ENCODE measurements around the gene AMOTL1. TPM values are rescaled to one million over a fixed set of nuclear protein-coding genes. Genes with fewer than 3 reads are reported as not detected.

AMOTL1 gene
- total and polyA plus RNA-seq, 4 experiments from 2014 or later: 0.06 to 0.09 (median 0.07) TPM; not detected in 1

- DNase-seq: no peak
- no peaks in the 10 kb centered on the region for H3K4me1 ChIP-seq (ENCODE audit: insufficient read depth, low read length)
- H3K9me3 ChIP-seq (ENCODE audit: control insufficient read depth in 1 of 2, low read length in 2 of 2): no peaks in the 10 kb centered on the region
- Mint-ChIP-seq H3K27ac (no peak overlapping the region), H3K36me3 (no peaks in the 10 kb centered on the region), H3K9me3 (no peaks in the 10 kb centered on the region), H3K4me1 (no peaks in the 10 kb centered on the region), H3K27me3 (peaks cover 1 to 8% of the 10 kb centered on the region in 2 donors), H3K4me3 (no peak overlapping the region)
- no peaks in the 10 kb centered on the region for H3K27me3 ChIP-seq (ENCODE audit: insufficient read depth, low read length)
- no peak overlapping the region for H3K4me3 ChIP-seq (ENCODE audit: low read length in 2 of 2)
- POLR2A ChIA-PET (ENCODE audit: partially characterized antibody): no interaction called here
- H3K27ac ChIP-seq (ENCODE audit: low read depth, low read length): no peak overlapping the region
- intact Hi-C loops (cut with micrococcal nuclease): no loop called here
- no peaks in the 10 kb centered on the region for H3K36me3 ChIP-seq (ENCODE audit: insufficient read depth, low read length)
- CTCF ChIA-PET (ENCODE audit: partially characterized antibody): no interaction called here
Measured at GRCh38 chr11:94728966-94729751, 39.0 kb upstream of the AMOTL1 start.

DNA sequence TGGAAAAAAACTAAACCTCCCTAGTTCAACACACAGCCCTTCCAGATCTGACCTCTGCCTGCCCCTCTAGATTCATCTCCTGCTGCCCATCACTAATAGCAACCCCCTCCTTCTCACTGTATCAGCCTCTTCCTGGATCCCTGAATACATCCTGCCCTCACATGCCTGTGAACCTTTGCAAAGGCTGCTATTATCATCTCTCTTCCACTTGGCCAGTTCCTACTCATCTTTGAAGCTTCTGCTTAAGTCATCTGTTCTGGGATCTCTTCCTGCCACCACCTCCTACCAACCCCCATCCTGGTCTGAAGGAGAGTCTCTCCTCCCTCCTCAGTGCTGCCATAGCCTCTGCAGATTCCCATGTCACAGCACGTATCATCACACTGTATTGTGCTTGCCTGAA lies 38.0 kb upstream of the AMOTL1 start:
- no peak overlapping the region for H3K4me3 ChIP-seq (ENCODE audit: low read length in 2 of 2)
- no peaks in the 10 kb centered on the region for H3K4me1 ChIP-seq (ENCODE audit: insufficient read depth, low read length)
- ChIA-PET CTCF (ENCODE audit: partially characterized antibody) (no interaction called here), POLR2A (ENCODE audit: partially characterized antibody) (no interaction called here)
- H3K27me3 ChIP-seq (ENCODE audit: insufficient read depth, low read length): no peaks in the 10 kb centered on the region
- H3K27ac ChIP-seq (ENCODE audit: low read depth, low read length): no peak overlapping the region
- intact Hi-C loops (cut with micrococcal nuclease): no loop called here
- no peaks in the 10 kb centered on the region for H3K9me3 ChIP-seq (ENCODE audit: control insufficient read depth in 1 of 2, low read length in 2 of 2)
- Mint-ChIP-seq H3K27me3 (peaks cover 1 to 5% of the 10 kb centered on the region in 2 donors), H3K4me3 (no peak overlapping the region), H3K27ac (no peak overlapping the region), H3K36me3 (no peaks in the 10 kb centered on the region), H3K9me3 (no peaks in the 10 kb centered on the region), H3K4me1 (no peaks in the 10 kb centered on the region)
- no peaks in the 10 kb centered on the region for H3K36me3 ChIP-seq (ENCODE audit: insufficient read depth, low read length)
- DNase-seq: no peak

GRCh38 chr11:94731880-94732601 lies 36.1 kb upstream of the AMOTL1 start:
- H3K4me1 ChIP-seq (ENCODE audit: insufficient read depth, low read length): no peaks in the 10 kb centered on the region
- CTCF ChIA-PET (ENCODE audit: partially characterized antibody): no interaction called here
- H3K27ac Mint-ChIP-seq: no peak overlapping the region

GRCh38 chr11:94732617-94733281 lies 35.4 kb upstream of the AMOTL1 start:
- CTCF ChIA-PET (ENCODE audit: partially characterized antibody): no interaction called here

More at GRCh38 chr11:94731880-94732601, 36.1 kb upstream of the AMOTL1 start:
- H3K9me3 ChIP-seq (ENCODE audit: control insufficient read depth in 1 of 2, low read length in 2 of 2): no peaks in the 10 kb centered on the region
- H3K4me1 Mint-ChIP-seq: no peaks in the 10 kb centered on the region
- no peak overlapping the region for H3K4me3 ChIP-seq (ENCODE audit: low read length in 2 of 2)
- H3K27me3 ChIP-seq (ENCODE audit: insufficient read depth, low read length): no peaks in the 10 kb centered on the region
- no peaks in the 10 kb centered on the region for H3K9me3 Mint-ChIP-seq
- no peak overlapping the region for H3K4me3 Mint-ChIP-seq
- no peaks in the 10 kb centered on the region for H3K36me3 ChIP-seq (ENCODE audit: insufficient read depth, low read length)
- DNase-seq: no peak
- no peak overlapping the region for H3K27ac ChIP-seq (ENCODE audit: low read depth, low read length)
- intact Hi-C loops (cut with micrococcal nuclease): no loop called here
- peaks cover 3 to 6% of the 10 kb centered on the region in 2 donors for H3K27me3 Mint-ChIP-seq
- POLR2A ChIA-PET (ENCODE audit: partially characterized antibody): no interaction called here
- H3K36me3 Mint-ChIP-seq: no peaks in the 10 kb centered on the region

DNA sequence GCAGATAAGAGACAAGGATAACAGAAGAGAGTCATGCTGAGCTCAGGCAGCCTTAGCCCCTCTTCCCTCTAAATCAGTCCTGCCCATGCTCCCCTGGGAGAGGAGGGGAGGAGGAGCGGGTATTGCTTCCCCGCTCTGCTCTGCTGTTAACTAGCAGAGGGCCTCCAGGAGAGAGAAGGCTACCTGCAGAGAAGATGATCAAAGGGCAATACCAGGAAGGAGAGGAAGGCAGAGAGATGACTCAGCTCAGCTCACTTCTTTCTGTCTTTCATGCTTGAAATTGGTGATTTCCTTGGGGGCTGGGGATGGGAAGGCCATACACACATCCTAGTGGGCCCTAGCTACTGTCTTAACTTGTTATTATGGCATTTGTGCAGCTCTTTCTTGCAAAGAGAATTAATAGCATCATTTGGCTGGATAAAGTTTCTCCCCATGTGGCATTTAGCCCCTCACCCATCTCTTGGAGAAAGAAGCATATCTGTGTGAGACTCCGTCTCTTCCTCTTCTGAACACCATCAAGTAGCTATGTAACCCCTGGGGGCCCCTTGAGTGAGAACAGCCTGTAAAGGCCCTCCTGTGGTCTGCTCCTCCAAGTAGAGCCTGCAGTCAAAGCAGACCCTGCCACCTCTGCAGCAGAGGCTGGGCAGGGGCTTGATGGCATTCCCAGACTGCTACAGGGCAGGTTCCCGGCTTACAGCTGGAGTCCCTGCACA lies 33.4 kb upstream of the AMOTL1 start:
- no peaks in the 10 kb centered on the region for H3K9me3 Mint-ChIP-seq
- Histone ChIP-seq H3K4me3 (ENCODE audit: low read length in 2 of 2) (no peak overlapping the region), H3K9me3 (ENCODE audit: control insufficient read depth in 1 of 2, low read length in 2 of 2) (no peaks in the 10 kb centered on the region), H3K27ac (ENCODE audit: low read depth, low read length) (no peak overlapping the region), H3K4me1 (ENCODE audit: insufficient read depth, low read length) (no peaks in the 10 kb centered on the region), H3K36me3 (ENCODE audit: insufficient read depth, low read length) (no peaks in the 10 kb centered on the region), H3K27me3 (ENCODE audit: insufficient read depth, low read length) (peaks cover 5% of the 10 kb centered on the region)
- H3K4me1 Mint-ChIP-seq: no peaks in the 10 kb centered on the region
- H3K36me3 Mint-ChIP-seq: no peaks in the 10 kb centered on the region
- DNase-seq: no peak
- ChIA-PET POLR2A (ENCODE audit: partially characterized antibody) (no interaction called here), CTCF (ENCODE audit: partially characterized antibody) (no interaction called here)
- intact Hi-C loops (cut with micrococcal nuclease): no loop called here
- H3K4me3 Mint-ChIP-seq: no peak overlapping the region
- H3K27me3 Mint-ChIP-seq: peaks cover 3 to 6% of the 10 kb centered on the region in 2 donors
- peak overlapping the region in 1 of 7 donors; percentile 20 for H3K27ac Mint-ChIP-seq

More at GRCh38 chr11:94732617-94733281, 35.4 kb upstream of the AMOTL1 start:
- Mint-ChIP-seq H3K9me3 (no peaks in the 10 kb centered on the region), H3K27ac (peak overlapping the region in 1 of 7 donors; percentile 38), H3K4me1 (no peaks in the 10 kb centered on the region), H3K36me3 (no peaks in the 10 kb centered on the region), H3K27me3 (peaks cover 3 to 6% of the 10 kb centered on the region in 2 donors), H3K4me3 (no peak overlapping the region)
- POLR2A ChIA-PET (ENCODE audit: partially characterized antibody): no interaction called here
- Histone ChIP-seq H3K4me3 (ENCODE audit: low read length in 2 of 2) (no peak overlapping the region), H3K27me3 (ENCODE audit: insufficient read depth, low read length) (no peaks in the 10 kb centered on the region), H3K27ac (ENCODE audit: low read depth, low read length) (no peak overlapping the region), H3K9me3 (ENCODE audit: control insufficient read depth in 1 of 2, low read length in 2 of 2) (no peaks in the 10 kb centered on the region), H3K4me1 (ENCODE audit: insufficient read depth, low read length) (no peaks in the 10 kb centered on the region), H3K36me3 (ENCODE audit: insufficient read depth, low read length) (no peaks in the 10 kb centered on the region)
- intact Hi-C loops (cut with micrococcal nuclease): no loop called here
- DNase-seq: no peak

DNA sequence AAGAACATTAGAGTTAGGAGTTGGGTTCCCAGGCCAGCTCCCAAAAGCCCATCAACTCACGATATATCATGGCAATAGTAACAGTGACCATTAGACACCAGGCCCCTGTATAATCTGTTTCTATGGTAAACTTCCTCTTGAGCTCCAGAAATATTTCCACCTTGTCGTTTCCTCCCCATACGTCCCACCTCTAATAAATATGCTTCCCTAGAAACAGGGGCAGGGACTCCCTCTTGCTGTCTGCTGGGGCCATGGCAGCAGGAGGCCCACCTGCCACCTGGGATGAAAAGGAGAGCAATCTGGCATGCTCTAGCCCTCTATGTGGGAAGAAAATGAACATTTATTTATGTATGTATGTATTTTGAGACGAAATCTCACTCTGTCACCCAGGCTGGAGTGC lies 32.2 kb upstream of the AMOTL1 start:
- Mint-ChIP-seq H3K27me3 (peaks cover 4 to 5% of the 10 kb centered on the region in 2 donors), H3K27ac (no peak overlapping the region), H3K4me3 (no peak overlapping the region), H3K9me3 (no peaks in the 10 kb centered on the region), H3K36me3 (no peaks in the 10 kb centered on the region), H3K4me1 (peaks cover 2 to 3% (median 2%) of the 10 kb centered on the region in 4 donors)
- ChIA-PET POLR2A (ENCODE audit: partially characterized antibody) (no interaction called here), CTCF (ENCODE audit: partially characterized antibody) (no interaction called here)
- DNase-seq: no peak
- H3K4me3 ChIP-seq (ENCODE audit: low read length in 2 of 2): no peak overlapping the region
- no peak overlapping the region for H3K27ac ChIP-seq (ENCODE audit: low read depth, low read length)
- H3K36me3 ChIP-seq (ENCODE audit: insufficient read depth, low read length): no peaks in the 10 kb centered on the region
- intact Hi-C loops (cut with micrococcal nuclease): no loop called here
- H3K27me3 ChIP-seq (ENCODE audit: insufficient read depth, low read length): peaks cover 5% of the 10 kb centered on the region
- H3K9me3 ChIP-seq (ENCODE audit: control insufficient read depth in 1 of 2, low read length in 2 of 2): no peaks in the 10 kb centered on the region
- H3K4me1 ChIP-seq (ENCODE audit: insufficient read depth, low read length): peaks cover 4% of the 10 kb centered on the region

GRCh38 chr11:94737171-94737611 lies 31.0 kb upstream of the AMOTL1 start:
- Histone ChIP-seq H3K4me3 (ENCODE audit: low read length in 2 of 2) (no peak overlapping the region), H3K27ac (ENCODE audit: low read depth, low read length) (no peak overlapping the region), H3K36me3 (ENCODE audit: insufficient read depth, low read length) (no peaks in the 10 kb centered on the region), H3K9me3 (ENCODE audit: control insufficient read depth in 1 of 2, low read length in 2 of 2) (no peaks in the 10 kb centered on the region), H3K4me1 (ENCODE audit: insufficient read depth, low read length) (peaks cover 13% of the 10 kb centered on the region), H3K27me3 (ENCODE audit: insufficient read depth, low read length) (peaks cover 8% of the 10 kb centered on the region)
- H3K4me3 Mint-ChIP-seq: no peak overlapping the region
- no peaks in the 10 kb centered on the region for H3K9me3 Mint-ChIP-seq
- H3K4me1 Mint-ChIP-seq: peaks cover 10 to 16% (median 14%) of the 10 kb centered on the region in 4 donors
- ChIA-PET POLR2A (ENCODE audit: partially characterized antibody) (no interaction called here), CTCF (ENCODE audit: partially characterized antibody) (no interaction called here)
- DNase-seq: no peak
- H3K27ac Mint-ChIP-seq: no peak overlapping the region
- intact Hi-C loops (cut with micrococcal nuclease): no loop called here
- no peaks in the 10 kb centered on the region for H3K36me3 Mint-ChIP-seq
- peaks cover 14 to 16% of the 10 kb centered on the region in 2 donors for H3K27me3 Mint-ChIP-seq

All from CD4-positive, alpha-beta memory T cell (primary cell).